Ascending aorta (tissue), 2 donors: ENCODE measurements around the gene APCDD1. TPM values are rescaled to one million over a fixed set of nuclear protein-coding genes. Genes with fewer than 3 reads are reported as not detected.

Experiments
- DNase-seq, 2 donors: peaks; one replicate each; pipeline ENCODE4 v3.0.0-alpha.2; 2019; ENCODE audit warnings: low spot score in 2 of 2
- H3K27ac ChIP-seq, 2 donors: fragments of 200-600 bp; sonication (generic); one replicate each; pipeline ENCODE4 v1.5.1; 2016 to 2017; ENCODE audit warnings: mild to moderate bottlenecking in 1 of 2
- H3K27me3 ChIP-seq: fragments of 200-600 bp; sonication (generic); one replicate; pipeline ENCODE4 v1.5.1; 2017
- H3K36me3 ChIP-seq, 2 donors: fragments of 200-600 bp; sonication (generic); one replicate each; pipeline ENCODE4 v1.5.1; 2016
- H3K4me1 ChIP-seq, 2 donors: fragments of 200-600 bp; sonication (generic); one replicate each; pipeline ENCODE4 v1.5.1; 2016 to 2017; ENCODE audit warnings: mild to moderate bottlenecking in 1 of 2
- H3K4me3 ChIP-seq, 2 donors: fragments of 200-600 bp; sonication (generic); one replicate each; pipeline ENCODE4 v1.5.1; 2016 to 2017; ENCODE audit warnings: mild to moderate bottlenecking in 1 of 2
- H3K9me3 ChIP-seq, 2 donors: fragments of 200-600 bp; sonication (generic); one replicate each; pipeline ENCODE4 v1.5.1; 2016
- intact Hi-C: fragments of 100-400 bp; cut with DNase I; formaldehyde crosslinking; loops from one replicate; pipeline ENCODE4 v1.15.1; 2023
- total RNA-seq: library from RNA; depleted of rRNA; stranded (reverse); fragments of >200 nt; gene quantifications from one replicate; pipeline ENCODE4 v1.1.0, GENCODE V29; 2016
- TF ChIP-seq, protein P1 (sequence below), 3 experiments: fragments of 200-600 bp in 2 of 3; fragments of 450-650 bp in 1 of 3; sonication (generic) in 2 of 3; IDR thresholded peaks; one replicate each; pipeline ENCODE4 v1.5.1; 2016 to 2019; ENCODE audit warnings: antibody characterized with exemption in 3 of 3, mild to moderate bottlenecking in 1 of 3, moderate library complexity in 1 of 3

APCDD1 gene
- total RNA-seq, 1 donor from 2014 or later = 77.0 TPM

DNA sequence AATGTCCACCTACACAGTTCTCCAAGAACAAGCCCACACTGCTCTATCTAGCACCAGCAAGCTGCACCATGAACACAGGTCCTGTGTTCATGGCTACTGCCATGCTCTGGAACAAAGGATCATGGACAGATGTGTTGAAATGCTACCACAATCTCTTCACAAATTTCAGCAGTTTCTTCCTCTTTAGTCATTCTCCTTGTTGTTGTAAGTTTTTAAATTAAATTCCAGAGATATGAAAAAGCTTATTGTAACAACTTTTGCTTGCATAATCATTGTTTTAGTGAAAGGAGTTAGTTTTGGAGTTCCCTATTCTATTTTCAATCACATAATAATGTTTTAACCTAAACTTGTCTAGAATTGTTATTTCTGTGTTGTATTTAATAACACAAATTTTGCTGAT, 54.2 kb downstream of the APCDD1 start:
- Histone ChIP-seq H3K4me1 (no peaks in the 10 kb centered on the region), H3K36me3 (no peaks in the 10 kb centered on the region), H3K27me3 (no peaks in the 10 kb centered on the region), H3K9me3 (peaks cover 17 to 19% of the 10 kb centered on the region in 2 donors), H3K27ac (no peak overlapping the region), H3K4me3 (no peak overlapping the region)
- intact Hi-C loops = no loop called here
- DNase-seq = no peak
- TF ChIP-seq, protein P1, sequence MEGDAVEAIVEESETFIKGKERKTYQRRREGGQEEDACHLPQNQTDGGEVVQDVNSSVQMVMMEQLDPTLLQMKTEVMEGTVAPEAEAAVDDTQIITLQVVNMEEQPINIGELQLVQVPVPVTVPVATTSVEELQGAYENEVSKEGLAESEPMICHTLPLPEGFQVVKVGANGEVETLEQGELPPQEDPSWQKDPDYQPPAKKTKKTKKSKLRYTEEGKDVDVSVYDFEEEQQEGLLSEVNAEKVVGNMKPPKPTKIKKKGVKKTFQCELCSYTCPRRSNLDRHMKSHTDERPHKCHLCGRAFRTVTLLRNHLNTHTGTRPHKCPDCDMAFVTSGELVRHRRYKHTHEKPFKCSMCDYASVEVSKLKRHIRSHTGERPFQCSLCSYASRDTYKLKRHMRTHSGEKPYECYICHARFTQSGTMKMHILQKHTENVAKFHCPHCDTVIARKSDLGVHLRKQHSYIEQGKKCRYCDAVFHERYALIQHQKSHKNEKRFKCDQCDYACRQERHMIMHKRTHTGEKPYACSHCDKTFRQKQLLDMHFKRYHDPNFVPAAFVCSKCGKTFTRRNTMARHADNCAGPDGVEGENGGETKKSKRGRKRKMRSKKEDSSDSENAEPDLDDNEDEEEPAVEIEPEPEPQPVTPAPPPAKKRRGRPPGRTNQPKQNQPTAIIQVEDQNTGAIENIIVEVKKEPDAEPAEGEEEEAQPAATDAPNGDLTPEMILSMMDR (IDR thresholded peaks at IDR 0.05) = no peak

DNA sequence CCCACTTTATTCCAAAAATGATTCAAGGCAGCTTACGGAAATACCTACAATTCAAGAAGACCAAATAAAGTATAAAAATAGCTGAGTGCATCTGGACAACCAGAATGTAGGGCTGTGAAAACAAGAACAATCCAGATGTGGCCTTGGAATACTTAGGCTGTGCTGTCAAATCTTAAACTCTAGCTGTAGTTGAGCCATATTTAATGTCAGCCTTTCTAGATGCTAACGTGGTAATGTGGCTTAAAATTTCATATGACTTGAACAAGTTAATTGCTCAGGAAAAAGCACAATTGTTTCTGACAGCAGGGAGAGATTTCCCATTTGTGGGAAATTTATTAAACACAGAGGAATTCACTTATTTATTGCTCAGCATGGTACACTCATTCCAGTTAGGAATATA, 56.8 kb downstream of the APCDD1 start:
- no peaks in the 10 kb centered on the region for H3K36me3 ChIP-seq
- peaks cover 11 to 13% of the 10 kb centered on the region in 2 donors for H3K9me3 ChIP-seq
- intact Hi-C loops = no loop called here
- DNase-seq = no peak
- TF ChIP-seq, protein P1 (IDR thresholded peaks at IDR 0.05) = no peak
- peaks cover 0 to 5% of the 10 kb centered on the region in 2 donors for H3K4me1 ChIP-seq
- no peak overlapping the region for H3K27ac ChIP-seq
- H3K4me3 ChIP-seq = no peak overlapping the region
- no peaks in the 10 kb centered on the region for H3K27me3 ChIP-seq

DNA sequence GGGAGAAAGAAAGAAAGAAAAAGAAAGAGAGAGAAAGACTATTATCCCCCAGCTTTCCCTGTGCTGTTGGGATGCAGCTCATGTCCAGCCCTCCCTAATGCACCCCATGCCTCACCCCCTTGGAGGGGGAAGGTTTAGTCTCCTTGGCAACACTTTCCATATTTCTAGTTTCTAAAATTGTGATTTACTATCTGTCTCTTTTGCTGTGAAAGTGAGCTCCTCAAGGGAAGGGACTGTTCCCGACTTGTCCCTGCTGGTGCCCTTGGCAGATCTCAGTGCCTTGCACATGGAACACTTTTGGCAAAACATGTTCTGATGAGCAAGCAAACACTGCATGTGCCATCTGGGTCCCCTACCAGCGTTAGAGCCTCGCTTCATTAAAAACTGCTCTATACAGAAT, 59.6 kb downstream of the APCDD1 start:
- H3K4me1 ChIP-seq = peaks cover 5 to 8% of the 10 kb centered on the region in 2 donors
- no peaks in the 10 kb centered on the region for H3K36me3 ChIP-seq
- H3K4me3 ChIP-seq = no peak overlapping the region
- no peaks in the 10 kb centered on the region for H3K9me3 ChIP-seq
- H3K27me3 ChIP-seq = no peaks in the 10 kb centered on the region
- TF ChIP-seq, protein P1 (IDR thresholded peaks at IDR 0.05) = no peak
- DNase-seq = no peak
- no peak overlapping the region for H3K27ac ChIP-seq
- intact Hi-C loops = no loop called here

DNA sequence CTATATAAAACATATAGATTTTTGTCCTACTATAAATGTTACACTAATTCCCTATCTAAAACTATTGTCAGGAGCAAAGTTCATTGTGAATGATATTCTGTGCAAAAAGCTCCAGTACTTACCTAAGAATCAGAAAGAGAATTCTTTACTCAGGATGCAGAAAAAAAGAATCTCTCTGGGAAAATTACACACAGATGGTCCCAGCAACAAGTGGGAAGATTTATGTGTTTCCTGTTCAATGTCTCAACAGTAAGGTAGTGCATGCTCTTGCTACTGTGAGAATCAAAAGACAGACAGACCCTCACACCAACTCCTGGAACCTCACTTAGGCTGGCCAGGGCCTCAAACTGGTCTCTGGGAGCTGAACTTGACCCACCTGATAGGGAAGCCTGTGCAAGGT, 60.2 kb downstream of the APCDD1 start:
- Histone ChIP-seq H3K4me1 (peaks cover 9 to 11% of the 10 kb centered on the region in 2 donors), H3K27ac (no peak overlapping the region), H3K9me3 (no peaks in the 10 kb centered on the region), H3K27me3 (no peaks in the 10 kb centered on the region), H3K36me3 (no peaks in the 10 kb centered on the region), H3K4me3 (no peak overlapping the region)
- TF ChIP-seq, protein P1 (IDR thresholded peaks at IDR 0.05) = no peak
- no peak for DNase-seq
- intact Hi-C loops = no loop called here

DNA sequence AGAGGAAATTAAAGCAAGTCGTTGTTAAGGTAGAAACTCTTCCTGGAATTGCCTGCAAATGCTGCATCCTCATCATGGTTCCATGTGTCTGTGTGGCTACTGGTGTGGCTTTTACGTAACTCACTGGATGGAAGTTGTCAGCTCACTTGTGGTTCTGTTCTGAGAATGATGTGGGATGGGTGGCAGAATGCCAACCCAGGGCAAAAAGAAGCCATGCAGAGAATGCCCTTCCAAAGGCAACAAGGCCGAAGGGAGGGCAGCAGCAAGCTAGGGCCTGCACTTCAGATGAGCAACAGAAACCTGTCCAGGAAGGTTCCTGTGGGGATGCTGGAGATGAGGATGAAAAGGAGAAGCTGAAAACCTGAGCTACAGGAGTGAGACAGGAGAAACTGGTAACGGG, 61.0 kb downstream of the APCDD1 start:
- no peaks in the 10 kb centered on the region for H3K9me3 ChIP-seq
- TF ChIP-seq, protein P1 (IDR thresholded peaks at IDR 0.05) = no peak
- intact Hi-C loops = loop anchor here (5.0 kb wide), 1 partner anchor 163 kb away; no protein-coding TSS in a partner anchor
- DNase-seq = no peak
- no peak overlapping the region for H3K4me3 ChIP-seq
- H3K27ac ChIP-seq = peak overlapping the region; percentile 15 to 53
- no peaks in the 10 kb centered on the region for H3K36me3 ChIP-seq
- H3K4me1 ChIP-seq = peaks cover 11 to 12% of the 10 kb centered on the region in 2 donors
- no peaks in the 10 kb centered on the region for H3K27me3 ChIP-seq

DNA sequence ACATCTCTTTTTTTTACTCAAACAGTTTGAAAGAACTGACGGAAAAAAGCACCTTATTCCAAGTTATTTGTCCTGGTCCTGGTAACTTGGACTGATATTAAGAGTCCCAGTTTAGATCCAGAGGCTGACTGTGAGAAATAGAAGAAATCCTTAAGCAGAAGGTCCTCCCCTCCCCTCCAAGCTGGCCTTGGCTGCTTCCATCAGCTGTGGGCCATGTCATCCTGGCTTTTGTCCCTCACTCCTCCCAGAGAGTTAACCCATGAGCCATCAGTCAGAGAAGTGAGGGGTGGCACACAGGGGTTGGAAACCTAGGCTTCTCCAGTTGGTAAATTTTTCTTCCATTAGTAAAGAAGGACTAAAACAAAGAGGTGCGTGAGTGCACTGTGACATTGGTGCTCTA, 61.6 kb downstream of the APCDD1 start:
- intact Hi-C loops = loop anchor here (5.0 kb wide), 1 partner anchor 164 kb away; no protein-coding TSS in a partner anchor
- Histone ChIP-seq H3K9me3 (no peaks in the 10 kb centered on the region), H3K27ac (peak overlapping the region; percentile 15 to 53), H3K4me3 (no peak overlapping the region), H3K4me1 (peaks cover 11 to 12% of the 10 kb centered on the region in 2 donors), H3K36me3 (no peaks in the 10 kb centered on the region), H3K27me3 (no peaks in the 10 kb centered on the region)
- DNase-seq = no peak
- TF ChIP-seq, protein P1 (IDR thresholded peaks at IDR 0.05) = no peak
